Adrenal gland (tissue), 19 donors: ENCODE data around the gene GASK1B. TPM values are rescaled to one million over a fixed set of nuclear protein-coding genes. Genes with fewer than 3 reads are reported as not detected.
A peak's percentile ranks its signal among the peaks of the same experiment; 100 is the strongest.

Source experiments
- DNase-seq, 7 donors: peaks; one replicate each; pipeline ENCODE4 v3.0.0-alpha.2; 2019 to 2020
- H3K27ac ChIP-seq, 5 donors: fragments of 200-600 bp; sonication (generic) in 4 of 5; 1 replicate in 3 of 5; 2 replicates in 2 of 5; pipeline versions ENCODE4 v1.5.1 to v1.8.0; 2016 to 2020; ENCODE audit warnings: mild to moderate bottlenecking in 1 of 5
- H3K27me3 ChIP-seq: fragments of 200-600 bp; 2 replicates; pipeline ENCODE4 v1.8.0; 2021
- H3K36me3 ChIP-seq, 2 donors: fragments of 200-600 bp; replicated peaks in 1 of 2; 1 replicate in 1 of 2; 2 replicates in 1 of 2; pipeline versions ENCODE4 v1.5.1 to v1.8.0; 2018 to 2022
- H3K4me1 ChIP-seq, 2 donors: fragments of 200-600 bp; replicated peaks in 1 of 2; 1 replicate in 1 of 2; 2 replicates in 1 of 2; pipeline versions ENCODE4 v1.5.1 to v1.8.0; 2018 to 2021
- H3K4me3 ChIP-seq, 4 donors: fragments of 200-600 bp; sonication (generic) in 3 of 4; one replicate each; pipeline ENCODE4 v1.5.1; 2016 to 2018
- H3K9me3 ChIP-seq, 3 donors: fragments of 200-600 bp; sonication (generic) in 1 of 3; replicated peaks in 1 of 3; 1 replicate in 2 of 3; 2 replicates in 1 of 3; pipeline versions ENCODE4 v1.5.1 to v1.8.0; 2016 to 2021
- CTCF ChIP-seq, 6 experiments: fragments of 450-650 bp in 4 of 6; fragments of 200-600 bp in 2 of 6; sonication (generic) in 1 of 6; IDR thresholded peaks; 1 replicate in 5 of 6; 2 replicates in 1 of 6; pipeline versions ENCODE4 v1.5.1 to v1.8.0; 2016 to 2021; ENCODE audit warnings: antibody characterized with exemption in 6 of 6, mild to moderate bottlenecking in 2 of 6, moderate library complexity in 1 of 6
- POLR2A ChIP-seq, 2 donors: fragments of 450-650 bp; IDR thresholded peaks; one replicate each; pipeline ENCODE4 v1.6.1; 2017; ENCODE audit warnings: antibody characterized with exemption in 2 of 2, mild to moderate bottlenecking in 2 of 2, moderate library complexity in 1 of 2
- WGBS, 4 donors: extraction: QIAGEN DNeasy Blood & Tissue Kit in 2 of 4; methylation state at CpG; one replicate each; pipeline versions ENCODE4 v1.1.5 to v1.1.7; 2013 to 2017; 5-methylcytosine and 5-hydroxymethylcytosine counted together
- intact Hi-C, 2 donors: fragments of 100-400 bp; cut with DNase I; formaldehyde crosslinking; loops; one replicate each; pipeline versions ENCODE4 v1.14.1 to v1.15.0; 2022 to 2023
- long read RNA-seq, 10 donors: library from polyadenylated mRNA in 3 of 10; unstranded in 2 of 10; stranded (forward) in 1 of 10; transcript quantifications; one replicate each; pipeline ENCODE4 v2.0.0 and lab custom pipeline, GENCODE V29; 2021 to 2026
- polyA plus RNA-seq, 3 donors: library from polyadenylated mRNA; stranded (reverse); fragments of 200-250 nt in 2 of 3; fragments of 350-450 nt in 1 of 3; fragmentation: Illumina TruSeq in 1 of 3; extraction: RNeasy Lipid Tissue Mini Kit (QIAGEN cat#74804) in 1 of 3; gene quantifications; one replicate each; pipeline ENCODE4 v1.2.3, GENCODE V29; 2013 to 2014
- total RNA-seq, 9 donors: library from RNA; depleted of rRNA in 4 of 9; stranded (reverse); fragments of >200 nt in 4 of 9; fragments of 120-200 nt in 1 of 9; fragmentation: NEBNext Ultra II Directional in 1 of 9; extraction: Animal tissue kit (Norgen Biotek cat#: 25700) in 1 of 9; gene quantifications; one replicate each; pipeline versions ENCODE4 v1.1.0 to v1.2.4, GENCODE V29; 2013 to 2023
- donor health status: healthy with polysubstance abuse.
- donor health status: Bipolar disorder and iron deficiency.
- donor health status: DM: yes; HTN: yes; CAD: no.
- donor health status: DM: no; HTN: no; CAD: no.
- donor health status: DM: no; HTN: no; CAD: no.
- donor health status: DM: yes; HTN: yes; CAD: no.

Gene GASK1B
- total RNA-seq = 100 to 1,000 TPM; 120 to 556 (median 408) TPM
- 100 to 1,000 TPM in 1 of 3 donors, 10 to 100 TPM in 2; 35.4 to 165 (median 38.1) TPM for polyA plus RNA-seq
- long read RNA-seq, donor 1, full-length matches to known transcripts = 14 of 44 reads
- long read RNA-seq, donor 1, partial matches to known transcripts = 30 of 44 reads
- long read RNA-seq, donor 1, other reads (novel, unspliced or antisense) = 0 of 44 reads
- long read RNA-seq, donor 2, full-length matches to known transcripts = 21 of 50 reads
- long read RNA-seq, donor 2, partial matches to known transcripts = 29 of 50 reads
- long read RNA-seq, donor 2, other reads (novel, unspliced or antisense) = 0 of 50 reads
- long read RNA-seq, donor 3, full-length matches to known transcripts = 9 of 37 reads
- long read RNA-seq, donor 3, partial matches to known transcripts = 28 of 37 reads
- long read RNA-seq, donor 3, other reads (novel, unspliced or antisense) = 0 of 37 reads
- long read RNA-seq, donor 4, full-length matches to known transcripts = 36 of 96 reads
- long read RNA-seq, donor 4, partial matches to known transcripts = 28 of 96 reads
- long read RNA-seq, donor 4, other reads (novel, unspliced or antisense) = 32 of 96 reads
- long read RNA-seq, donor 5, full-length matches to known transcripts = 379 of 701 reads
- long read RNA-seq, donor 5, partial matches to known transcripts = 242 of 701 reads
- long read RNA-seq, donor 5, other reads (novel, unspliced or antisense) = 80 of 701 reads
- long read RNA-seq, donor 6, full-length matches to known transcripts = 21 of 51 reads
- long read RNA-seq, donor 6, partial matches to known transcripts = 18 of 51 reads
- long read RNA-seq, donor 6, other reads (novel, unspliced or antisense) = 12 of 51 reads
- long read RNA-seq, donor 7, full-length matches to known transcripts = 4 of 16 reads
- long read RNA-seq, donor 7, partial matches to known transcripts = 12 of 16 reads
- long read RNA-seq, donor 7, other reads (novel, unspliced or antisense) = 0 of 16 reads
- long read RNA-seq, donor 8, full-length matches to known transcripts = 28 of 71 reads
- long read RNA-seq, donor 8, partial matches to known transcripts = 43 of 71 reads
- long read RNA-seq, donor 8, other reads (novel, unspliced or antisense) = 0 of 71 reads
- long read RNA-seq, donor 9, full-length matches to known transcripts = 20 of 46 reads
- long read RNA-seq, donor 9, partial matches to known transcripts = 26 of 46 reads
- long read RNA-seq, donor 9, other reads (novel, unspliced or antisense) = 0 of 46 reads
- long read RNA-seq, donor 10, full-length matches to known transcripts = 6 of 12 reads
- long read RNA-seq, donor 10, partial matches to known transcripts = 6 of 12 reads
- long read RNA-seq, donor 10, other reads (novel, unspliced or antisense) = 0 of 12 reads

- 1 to 2% (median 2%) methylated on average over 11 to 12 of the region's 12 CpGs for WGBS, 4 donors
- Histone ChIP-seq H3K36me3 (no peaks in the 10 kb centered on the region), H3K4me3 (peak within 1 kb of the TSS in 3 of 4 donors; percentile 55 to 81 (median 81)), H3K4me1 (peaks cover 26 to 50% of the 10 kb centered on the region in 2 donors), H3K27ac (peak within 1 kb of the TSS; percentile 68 to 94 (median 87)), H3K9me3 (no peaks in the 10 kb centered on the region), H3K27me3 (no peaks in the 10 kb centered on the region)
- DNase-seq = peak; percentile 65 to 86 (median 81)
- TF ChIP-seq CTCF (IDR thresholded peaks at IDR 0.05) = peak; percentile 26 to 74 (median 60)
- TF ChIP-seq POLR2A (IDR thresholded peaks at IDR 0.05) = peak; percentile 32 to 79
- intact Hi-C loops = loop anchor here (5.0 kb wide), 1 partner anchor 180 kb away; no protein-coding TSS in a partner anchor
Measured at GRCh38 chr4:158172261-158173258, at the start of gene GASK1B. Gene GASK1B, minus strand, starts transcription at chr4:158173025. Its CDS starts 1,650 bp downstream, at chr4:158171375.

- Histone ChIP-seq H3K27me3 (no peaks in the 10 kb centered on the region), H3K36me3 (no peaks in the 10 kb centered on the region), H3K27ac (no peak overlapping the region), H3K4me3 (no peak overlapping the region), H3K4me1 (no peaks in the 10 kb centered on the region), H3K9me3 (no peaks in the 10 kb centered on the region)
- no peak for TF ChIP-seq POLR2A (IDR thresholded peaks at IDR 0.05)
- no peak for TF ChIP-seq CTCF (IDR thresholded peaks at IDR 0.05)
- intact Hi-C loops = no loop called here
- WGBS, 4 donors = 79 to 89% (median 86%) methylated on average over 1 of the region's 1 CpG
- DNase-seq = no peak
Measured at GRCh38 chr4:158219623-158220022, 46.8 kb upstream of the GASK1B start.

- DNase-seq = no peak
- no peak overlapping the region for H3K4me3 ChIP-seq
- H3K9me3 ChIP-seq = no peaks in the 10 kb centered on the region
- H3K36me3 ChIP-seq = no peaks in the 10 kb centered on the region
- 73 to 90% (median 87%) methylated on average over 5 of the region's 5 CpGs for WGBS, 4 donors
- no peak overlapping the region for H3K27ac ChIP-seq
- TF ChIP-seq CTCF (IDR thresholded peaks at IDR 0.05) = no peak
- TF ChIP-seq POLR2A (IDR thresholded peaks at IDR 0.05) = no peak
- no peaks in the 10 kb centered on the region for H3K27me3 ChIP-seq
- no peaks in the 10 kb centered on the region for H3K4me1 ChIP-seq
- intact Hi-C loops = no loop called here
Measured at GRCh38 chr4:158217763-158218162, 44.9 kb upstream of the GASK1B start.
